ENCODE measurements around the gene PNPT1.

PNPT1 gene

GRCh38 chr2:55668956-55669355, 24.7 kb downstream of the PNPT1 start:
- DNase-seq (ENCODE audit: low read depth in 2 of 2): no peak

GRCh38 chr2:55653255-55653654, 40.4 kb downstream of the PNPT1 start:
- no peak for DNase-seq (ENCODE audit: low read depth in 2 of 2)

GRCh38 chr2:55649211-55649610, 44.4 kb downstream of the PNPT1 start:
- DNase-seq (ENCODE audit: low read depth in 2 of 2): no peak

GRCh38 chr2:55636831-55637230, 56.8 kb downstream of the PNPT1 start:
- DNase-seq (ENCODE audit: low read depth in 2 of 2): no peak

- no peak for DNase-seq (ENCODE audit: low read depth in 2 of 2)
Measured at GRCh38 chr2:55628931-55629330, 64.7 kb downstream of the PNPT1 start.

GRCh38 chr2:55627915-55628314, 65.7 kb downstream of the PNPT1 start:
- no peak for DNase-seq (ENCODE audit: low read depth in 2 of 2)

- DNase-seq (ENCODE audit: low read depth in 2 of 2): no peak
Measured at GRCh38 chr2:55621802-55622201, 71.8 kb downstream of the PNPT1 start.

GRCh38 chr2:55620123-55620779, 73.4 kb downstream of the PNPT1 start:
- no peak for DNase-seq (ENCODE audit: low read depth in 2 of 2)

GRCh38 chr2:55618275-55619055, 75.2 kb downstream of the PNPT1 start:
- DNase-seq (ENCODE audit: low read depth in 2 of 2): no peak

- no peak for DNase-seq (ENCODE audit: low read depth in 2 of 2)
Measured at GRCh38 chr2:55618025-55618274, 75.7 kb downstream of the PNPT1 start.

- peak; percentile 98 to 99 for DNase-seq (ENCODE audit: low read depth in 2 of 2)
Measured at GRCh38 chr2:55617175-55618024, 76.2 kb downstream of the PNPT1 start, which contains the start of gene PPP4R3B. Gene PPP4R3B (minus strand): TSS chr2:55617622. CDS start chr2:55617285, 337 bp downstream.

- peak in 1 of 2 experiments; percentile 8 for DNase-seq (ENCODE audit: low read depth in 2 of 2)
Measured at GRCh38 chr2:55616551-55617174, 77.0 kb downstream of the PNPT1 start.

GRCh38 chr2:55611997-55612396, 81.6 kb downstream of the PNPT1 start:
- no peak for DNase-seq (ENCODE audit: low read depth in 2 of 2)

GRCh38 chr2:55610954-55611743, 82.5 kb downstream of the PNPT1 start:
- DNase-seq (ENCODE audit: low read depth in 2 of 2): no peak

GRCh38 chr2:55609938-55610578, 83.6 kb downstream of the PNPT1 start:
- DNase-seq (ENCODE audit: low read depth in 2 of 2): no peak

- no peak for DNase-seq (ENCODE audit: low read depth in 2 of 2)
Measured at GRCh38 chr2:55609193-55609794, 84.3 kb downstream of the PNPT1 start.

- no peak for DNase-seq (ENCODE audit: low read depth in 2 of 2)
Measured at GRCh38 chr2:55607717-55608116, 85.9 kb downstream of the PNPT1 start.

GRCh38 chr2:55604027-55604565, 89.5 kb downstream of the PNPT1 start:
- DNase-seq (ENCODE audit: low read depth in 2 of 2): no peak

GRCh38 chr2:55601849-55602248, 91.8 kb downstream of the PNPT1 start:
- DNase-seq (ENCODE audit: low read depth in 2 of 2): no peak
